Measurements from ENCODE around the gene RBP3.

RBP3 gene

DNA sequence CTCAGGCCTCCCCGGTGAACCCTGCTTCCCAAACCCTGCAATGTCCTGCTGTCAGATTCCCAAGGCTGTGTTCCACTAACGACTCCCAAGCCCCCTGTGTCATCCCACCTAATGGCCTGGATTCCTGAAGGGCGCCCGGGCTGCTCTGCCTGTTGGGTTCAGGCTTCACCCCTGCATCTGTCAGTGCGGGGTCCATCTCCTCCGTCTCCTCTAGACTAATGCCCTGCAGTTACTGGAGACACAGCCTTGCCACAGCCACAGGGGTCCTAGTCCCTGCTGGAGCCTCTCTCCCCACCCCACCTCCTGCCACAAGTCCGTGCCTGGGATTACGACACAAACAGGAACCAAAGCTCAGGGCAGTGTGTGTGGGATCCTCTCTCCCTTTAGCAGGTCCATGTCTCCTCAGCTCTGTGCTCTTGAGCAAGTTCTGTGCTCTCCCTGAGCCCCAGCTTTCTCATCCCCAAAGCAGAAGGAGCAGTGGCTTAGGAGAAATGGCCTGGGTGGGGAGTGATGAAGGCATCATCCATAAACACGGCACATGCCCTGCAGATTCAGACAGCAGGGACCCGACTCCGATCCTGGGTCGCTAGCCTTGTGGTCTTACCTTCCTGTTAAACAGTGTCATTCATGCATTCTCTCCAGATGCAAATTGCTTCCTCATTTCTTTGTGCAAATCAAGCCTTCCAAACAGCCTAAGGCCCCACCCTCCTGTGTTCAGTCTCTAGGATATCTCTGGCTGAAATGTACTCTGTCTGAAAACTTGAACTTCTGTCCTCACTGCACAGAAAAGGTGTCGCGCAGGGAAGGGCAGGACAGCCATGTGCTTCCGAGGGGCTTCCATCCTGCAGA is 8.2 kb upstream of the RBP3 start:
- H3K18ac ChIP-seq (ENCODE audit: low read length): peak overlapping the region; percentile 66
- peak overlapping the region; percentile 61 for H2AFZ ChIP-seq (ENCODE audit: low read length)

DNA sequence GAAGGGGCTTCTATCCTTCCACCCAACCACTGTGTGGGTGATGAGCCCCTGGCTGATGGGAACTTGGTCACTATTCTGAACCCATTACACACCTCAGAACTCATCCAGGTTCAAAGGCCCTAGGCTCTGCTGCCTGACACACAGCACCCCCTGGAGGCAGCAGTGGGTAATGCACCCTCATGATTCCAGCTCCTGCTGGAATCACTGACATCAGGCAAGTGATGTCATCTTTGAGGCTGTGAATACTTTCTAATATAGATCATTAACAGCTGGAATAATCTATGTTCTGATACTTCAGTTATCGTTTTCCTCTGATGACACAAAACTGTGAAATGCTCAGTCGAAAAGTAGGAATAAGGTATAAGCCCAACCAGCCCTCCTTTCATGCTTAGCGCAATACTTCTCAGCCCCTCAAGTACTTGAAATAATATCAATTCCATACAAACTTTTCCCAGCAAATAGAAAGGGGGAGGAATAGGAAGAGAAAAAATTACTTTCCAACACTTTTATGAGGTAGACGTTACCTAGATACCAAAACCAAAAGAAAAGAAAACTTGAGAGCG is 7.5 kb upstream of the RBP3 start:
- Histone ChIP-seq H3K9me3 (replicated peaks in 1 of 2; ENCODE audit: control insufficient read depth in 2 of 2, insufficient read depth in 1 of 2, low read depth in 1 of 2, low read length in 2 of 2) (no peaks in the 10 kb centered on the region), H3K4ac (ENCODE audit: low read length) (no peak overlapping the region), H4K8ac (ENCODE audit: low read depth, low read length) (no peak overlapping the region), H2BK5ac (ENCODE audit: low read length) (no peak overlapping the region), H3K36me3 (replicated peaks in 1 of 2; ENCODE audit: control insufficient read depth in 2 of 2, insufficient read depth in 2 of 2, low read length in 2 of 2) (no peaks in the 10 kb centered on the region), H2BK120ac (ENCODE audit: low read depth, low read length) (no peak overlapping the region), H2BK12ac (ENCODE audit: low read length) (no peak overlapping the region), H3K79me1 (ENCODE audit: low read depth, low read length) (no peaks in the 10 kb centered on the region), H3K18ac (ENCODE audit: low read length) (no peak overlapping the region), H3K27me3 (ENCODE audit: control insufficient read depth in 3 of 3, insufficient read depth in 3 of 3, low read depth in 1 of 3, low read length in 3 of 3) (peaks cover 0 to 3% (median 0%) of the 10 kb centered on the region in 3 experiments), H3K4me2 (ENCODE audit: insufficient read depth, low read length, poor library complexity, severe bottlenecking) (no peak overlapping the region), H4K91ac (ENCODE audit: low read depth, low read length, poor library complexity) (no peak overlapping the region), H3K4me3 (ENCODE audit: low read length in 2 of 2) (no peak overlapping the region), H2BK15ac (ENCODE audit: low read length) (no peak overlapping the region), H3K4me1 (ENCODE audit: control insufficient read depth in 2 of 2, insufficient read depth in 1 of 2, low read depth in 1 of 2, low read length in 2 of 2) (peaks cover 0 to 3% of the 10 kb centered on the region in 2 donors), H3K23ac (ENCODE audit: low read depth, low read length, poor library complexity) (no peak overlapping the region), H3K14ac (ENCODE audit: low read length) (no peak overlapping the region), H3K27ac (replicated peaks; ENCODE audit: low read length) (no peak overlapping the region), H2AK5ac (ENCODE audit: low read depth, low read length) (no peak overlapping the region), H3K9ac (ENCODE audit: low read depth, low read length, poor library complexity) (no peak overlapping the region), H2AFZ (ENCODE audit: low read length) (no peak overlapping the region)
- no CpG with 5 or more reads among the region's 5 CpGs for WGBS, 2 donors (ENCODE audit: extremely low coverage in 2 of 2, insufficient read length in 2 of 2, insufficient replicate concordance in 1 of 2)
- peak; percentile 52 for DNase-seq (ENCODE audit: low spot score)

More for the DNA sequence above, 8.2 kb upstream of the RBP3 start:
- no peak for DNase-seq (ENCODE audit: low spot score)
- H3K14ac ChIP-seq (ENCODE audit: low read length): no peak overlapping the region
- H2BK12ac ChIP-seq (ENCODE audit: low read length): no peak overlapping the region
- no CpG with 5 or more reads among the region's 15 CpGs for WGBS, 2 donors (ENCODE audit: extremely low coverage in 2 of 2, insufficient read length in 2 of 2, insufficient replicate concordance in 1 of 2)
- H3K23ac ChIP-seq (ENCODE audit: low read depth, low read length, poor library complexity): peak overlapping the region; percentile 37
- H3K79me1 ChIP-seq (ENCODE audit: low read depth, low read length): no peaks in the 10 kb centered on the region
- H3K4me2 ChIP-seq (ENCODE audit: insufficient read depth, low read length, poor library complexity, severe bottlenecking): no peak overlapping the region
- no peak overlapping the region for H2BK5ac ChIP-seq (ENCODE audit: low read length)
- H3K4me1 ChIP-seq (ENCODE audit: control insufficient read depth in 2 of 2, insufficient read depth in 1 of 2, low read depth in 1 of 2, low read length in 2 of 2): peaks cover 0 to 3% of the 10 kb centered on the region in 2 donors
- H3K27ac ChIP-seq (replicated peaks; ENCODE audit: low read length): no peak overlapping the region
- no peak overlapping the region for H3K4ac ChIP-seq (ENCODE audit: low read length)
- H3K9me3 ChIP-seq (replicated peaks in 1 of 2; ENCODE audit: control insufficient read depth in 2 of 2, insufficient read depth in 1 of 2, low read depth in 1 of 2, low read length in 2 of 2): no peaks in the 10 kb centered on the region
- peak overlapping the region; percentile 13 for H2BK15ac ChIP-seq (ENCODE audit: low read length)
- H4K91ac ChIP-seq (ENCODE audit: low read depth, low read length, poor library complexity): no peak overlapping the region
- H2AK5ac ChIP-seq (ENCODE audit: low read depth, low read length): peak overlapping the region; percentile 3
- peak overlapping the region; percentile 61 for H3K9ac ChIP-seq (ENCODE audit: low read depth, low read length, poor library complexity)
- H4K8ac ChIP-seq (ENCODE audit: low read depth, low read length): peak overlapping the region; percentile 33
- H3K36me3 ChIP-seq (replicated peaks in 1 of 2; ENCODE audit: control insufficient read depth in 2 of 2, insufficient read depth in 2 of 2, low read length in 2 of 2): no peaks in the 10 kb centered on the region
- H2BK120ac ChIP-seq (ENCODE audit: low read depth, low read length): no peak overlapping the region
- H3K27me3 ChIP-seq (ENCODE audit: control insufficient read depth in 3 of 3, insufficient read depth in 3 of 3, low read depth in 1 of 3, low read length in 3 of 3): peaks cover 0 to 6% (median 0%) of the 10 kb centered on the region in 3 experiments
- H3K4me3 ChIP-seq (ENCODE audit: low read length in 2 of 2): no peak overlapping the region

DNA sequence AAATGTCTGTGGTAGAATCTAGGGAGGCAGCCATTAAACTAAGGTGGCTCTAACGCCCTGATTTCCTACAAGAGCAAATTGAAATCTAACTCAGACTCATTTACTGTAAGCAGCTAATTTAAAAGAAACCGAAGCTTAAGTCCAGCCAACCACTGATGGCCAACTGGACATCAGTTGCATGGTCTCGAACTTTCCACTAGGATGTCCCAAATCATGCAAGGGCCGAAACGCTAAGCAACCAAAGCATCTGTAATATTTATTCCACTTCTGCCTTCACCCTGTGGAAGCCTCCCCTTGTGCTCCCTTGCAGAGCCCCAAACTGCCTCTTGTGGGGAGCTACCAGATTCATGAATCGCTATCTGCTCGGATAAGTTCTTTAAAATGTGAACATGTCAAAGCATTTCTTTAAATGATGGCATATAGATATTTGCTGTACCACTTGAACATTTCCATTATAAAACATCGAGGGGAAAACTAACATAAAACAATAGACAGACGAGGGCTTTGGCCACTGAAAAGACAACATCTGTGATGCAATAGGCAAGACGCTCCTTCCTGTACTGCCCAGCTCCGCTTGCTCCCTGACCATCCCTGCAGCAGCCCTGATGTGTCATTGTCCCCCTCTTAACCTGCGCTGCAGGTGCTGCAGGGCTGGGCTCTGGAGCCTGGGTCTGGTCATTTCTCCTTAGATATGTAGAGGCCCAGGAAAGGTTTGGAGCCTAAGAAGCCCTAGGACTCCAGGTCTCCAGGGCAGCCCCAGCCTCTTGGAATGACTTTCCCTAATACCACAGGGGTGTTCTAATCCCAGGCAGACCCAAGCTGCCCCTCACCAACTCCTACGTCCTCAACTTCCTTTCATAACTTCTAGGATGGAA is 2.9 kb upstream of the RBP3 start:
- Histone ChIP-seq H3K4ac (ENCODE audit: low read length) (no peak overlapping the region), H3K27ac (replicated peaks; ENCODE audit: low read length) (no peak overlapping the region), H3K14ac (ENCODE audit: low read length) (no peak overlapping the region), H3K23ac (ENCODE audit: low read depth, low read length, poor library complexity) (no peak overlapping the region), H4K8ac (ENCODE audit: low read depth, low read length) (no peak overlapping the region), H3K79me1 (ENCODE audit: low read depth, low read length) (no peaks in the 10 kb centered on the region), H3K18ac (ENCODE audit: low read length) (no peak overlapping the region), H3K4me1 (ENCODE audit: control insufficient read depth in 2 of 2, insufficient read depth in 1 of 2, low read depth in 1 of 2, low read length in 2 of 2) (no peaks in the 10 kb centered on the region), H3K9me3 (replicated peaks in 1 of 2; ENCODE audit: control insufficient read depth in 2 of 2, insufficient read depth in 1 of 2, low read depth in 1 of 2, low read length in 2 of 2) (peaks cover 0 to 1% of the 10 kb centered on the region in 2 donors), H2BK15ac (ENCODE audit: low read length) (no peak overlapping the region), H3K4me3 (ENCODE audit: low read length in 2 of 2) (no peak overlapping the region), H2BK5ac (ENCODE audit: low read length) (no peak overlapping the region), H3K36me3 (replicated peaks in 1 of 2; ENCODE audit: control insufficient read depth in 2 of 2, insufficient read depth in 2 of 2, low read length in 2 of 2) (no peaks in the 10 kb centered on the region), H2BK120ac (ENCODE audit: low read depth, low read length) (no peak overlapping the region), H3K9ac (ENCODE audit: low read depth, low read length, poor library complexity) (no peak overlapping the region), H2AK5ac (ENCODE audit: low read depth, low read length) (no peak overlapping the region), H2AFZ (ENCODE audit: low read length) (no peak overlapping the region), H3K4me2 (ENCODE audit: insufficient read depth, low read length, poor library complexity, severe bottlenecking) (no peak overlapping the region), H4K91ac (ENCODE audit: low read depth, low read length, poor library complexity) (no peak overlapping the region), H3K27me3 (ENCODE audit: control insufficient read depth in 3 of 3, insufficient read depth in 3 of 3, low read depth in 1 of 3, low read length in 3 of 3) (peaks cover 0 to 3% (median 0%) of the 10 kb centered on the region in 3 experiments), H2BK12ac (ENCODE audit: low read length) (no peak overlapping the region)
- no CpG with 5 or more reads among the region's 13 CpGs for WGBS, 2 donors (ENCODE audit: extremely low coverage in 2 of 2, insufficient read length in 2 of 2, insufficient replicate concordance in 1 of 2)
- no peak for DNase-seq (ENCODE audit: low spot score)
